ENCODE data around the gene TEX101.
"Not testable (repeated sequence)": the region's sequence is repeated elsewhere in the genome, so short reads cannot be mapped to it uniquely, and the experiment has no call there.

TEX101 gene, protein sequence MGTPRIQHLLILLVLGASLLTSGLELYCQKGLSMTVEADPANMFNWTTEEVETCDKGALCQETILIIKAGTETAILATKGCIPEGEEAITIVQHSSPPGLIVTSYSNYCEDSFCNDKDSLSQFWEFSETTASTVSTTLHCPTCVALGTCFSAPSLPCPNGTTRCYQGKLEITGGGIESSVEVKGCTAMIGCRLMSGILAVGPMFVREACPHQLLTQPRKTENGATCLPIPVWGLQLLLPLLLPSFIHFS

DNA sequence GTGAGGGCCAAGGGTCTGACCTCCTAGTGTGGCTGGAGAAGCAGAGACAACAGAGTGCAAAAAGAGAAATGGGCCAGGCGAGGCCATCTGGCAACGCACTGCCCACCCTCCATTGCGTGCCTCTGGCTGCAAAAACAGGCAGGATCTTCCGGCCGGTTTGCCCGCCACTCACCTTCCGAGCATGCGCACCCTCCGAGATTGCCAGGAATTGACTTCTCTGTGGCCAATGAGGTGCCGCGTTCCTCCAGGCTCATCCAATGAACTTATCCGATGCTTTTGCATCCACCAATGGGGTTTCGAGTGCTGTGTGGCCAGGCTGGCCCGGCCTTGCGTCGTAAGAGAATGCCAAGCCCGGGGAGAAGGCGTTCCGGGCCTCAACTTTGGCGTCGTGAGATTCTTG, at the start of gene TEX101:
Gene TEX101 (plus strand): TSS at position 337 of the 400 bp plus-strand sequence. CDS start 1,030 bp downstream, outside the sequence.
- Histone ChIP-seq H3K27me3 (no peaks in the 10 kb centered on the region), H4K20me1 (no peaks in the 10 kb centered on the region), H3K4me1 (peaks cover 17% of the 10 kb centered on the region), H3K9ac (no peak within 1 kb of the TSS), H3K27ac (no peak within 1 kb of the TSS), H3K36me3 (no peaks in the 10 kb centered on the region), H3K9me3 (peaks cover 37% of the 10 kb centered on the region), H3K4me3 (no peak within 1 kb of the TSS), H3K4me2 (no peak within 1 kb of the TSS)
- no peak for TF ChIP-seq Cebpa-rat (IDR thresholded peaks at IDR 0.05)

DNA sequence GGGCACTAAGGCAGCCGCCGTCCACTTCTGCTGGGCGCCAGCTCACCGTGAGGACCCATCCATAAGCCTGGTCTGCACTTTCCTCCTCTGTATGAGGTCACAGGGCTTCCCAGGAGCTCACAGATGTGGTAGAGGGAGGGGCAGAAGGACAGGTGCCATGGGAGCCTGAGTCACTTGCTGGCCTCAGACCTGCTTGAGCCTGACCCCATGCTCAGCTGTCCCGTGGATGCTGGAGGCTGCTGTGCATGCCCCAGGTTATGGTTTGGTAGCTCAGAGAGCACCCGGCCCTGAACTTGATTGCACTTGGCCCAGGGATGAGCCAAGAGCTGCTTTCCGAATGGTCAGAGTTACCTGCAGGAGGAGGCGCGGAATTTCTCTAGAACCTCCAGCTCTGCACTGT, 49.0 kb upstream of the TEX101 start:
- not testable (repeated sequence) for H3K36me3 ChIP-seq, H3K4me2 ChIP-seq, H3K27ac ChIP-seq, H3K9ac ChIP-seq, H3K4me1 ChIP-seq, H4K20me1 ChIP-seq, H3K27me3 ChIP-seq, H3K4me3 ChIP-seq, H3K9me3 ChIP-seq

DNA sequence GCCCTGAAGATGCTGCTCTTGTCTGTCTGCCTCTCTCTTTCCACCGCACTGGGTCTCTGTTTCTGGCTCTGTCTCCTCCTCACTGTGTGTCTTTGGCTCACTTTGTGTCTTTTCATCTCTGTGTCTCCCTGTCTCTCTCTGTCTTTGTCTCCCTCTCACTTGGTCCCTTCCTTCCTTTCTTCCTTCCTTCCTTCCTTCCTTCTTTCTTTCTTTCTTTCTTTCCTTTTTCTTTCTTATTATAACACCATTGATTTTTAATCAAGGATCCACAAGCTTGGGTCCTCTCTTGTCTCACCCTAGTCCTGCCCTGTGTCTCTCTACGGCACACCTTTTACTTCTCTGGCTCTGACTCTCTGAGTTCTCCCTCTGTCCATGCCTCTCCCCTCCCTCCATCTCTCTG, 46.9 kb upstream of the TEX101 start:
- Histone ChIP-seq H3K36me3 (no peaks in the 10 kb centered on the region), H3K9ac (no peak overlapping the region), H3K4me1 (no peaks in the 10 kb centered on the region), H3K9me3 (no peaks in the 10 kb centered on the region), H3K27ac (no peak overlapping the region), H3K27me3 (no peaks in the 10 kb centered on the region), H4K20me1 (no peaks in the 10 kb centered on the region), H3K4me3 (no peak overlapping the region), H3K4me2 (no peak overlapping the region)
- TF ChIP-seq Cebpa-rat (IDR thresholded peaks at IDR 0.05), result no peak

DNA sequence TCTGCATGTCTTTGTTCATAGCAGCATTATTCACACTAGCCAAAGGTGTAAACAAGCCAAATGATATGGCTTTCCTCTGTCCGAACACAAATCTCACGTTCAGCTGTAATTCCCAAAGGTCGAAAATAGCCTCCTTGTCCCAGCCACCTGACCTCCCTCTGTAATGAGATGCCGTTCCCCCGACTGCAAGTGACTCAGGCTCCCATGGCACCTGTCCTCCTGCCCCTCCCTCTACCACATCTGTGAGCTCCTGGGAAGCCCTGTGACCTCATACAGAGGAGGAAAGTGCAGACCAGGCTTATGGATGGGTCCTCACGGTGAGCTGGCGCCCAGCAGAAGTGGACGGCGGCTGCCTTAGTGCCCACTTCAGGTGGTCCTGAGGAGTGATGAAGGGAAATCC, 45.8 kb upstream of the TEX101 start:
- H3K4me2 ChIP-seq, H3K36me3 ChIP-seq, H3K4me3 ChIP-seq, H4K20me1 ChIP-seq, H3K4me1 ChIP-seq, H3K27ac ChIP-seq, H3K9ac ChIP-seq, H3K9me3 ChIP-seq, H3K27me3 ChIP-seq: not testable (repeated sequence)

DNA sequence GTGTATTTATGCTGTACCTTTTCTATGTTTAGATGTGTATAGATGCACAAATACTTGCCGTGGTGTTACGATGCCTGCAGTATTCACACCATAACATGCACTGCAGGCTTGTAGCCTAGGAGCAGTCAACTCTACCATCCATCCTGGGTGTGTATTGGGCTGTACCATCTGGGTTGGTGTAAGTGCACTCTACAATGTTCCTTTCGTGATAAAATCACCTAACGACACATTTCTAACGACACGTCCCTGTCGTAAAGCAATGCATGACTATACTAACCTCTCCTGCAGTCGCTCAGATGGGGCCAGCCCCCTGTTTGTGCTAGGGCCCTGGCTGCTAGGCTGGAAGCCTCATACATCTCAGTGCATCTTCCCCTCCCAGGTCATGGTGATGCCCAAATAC, 42.8 kb upstream of the TEX101 start:
- Histone ChIP-seq H3K27me3 (no peaks in the 10 kb centered on the region), H3K9ac (no peak overlapping the region), H3K9me3 (no peaks in the 10 kb centered on the region), H3K4me3 (no peak overlapping the region), H4K20me1 (no peaks in the 10 kb centered on the region), H3K36me3 (no peaks in the 10 kb centered on the region), H3K27ac (no peak overlapping the region), H3K4me1 (no peaks in the 10 kb centered on the region), H3K4me2 (no peak overlapping the region)
- TF ChIP-seq Cebpa-rat (IDR thresholded peaks at IDR 0.05), result no peak

DNA sequence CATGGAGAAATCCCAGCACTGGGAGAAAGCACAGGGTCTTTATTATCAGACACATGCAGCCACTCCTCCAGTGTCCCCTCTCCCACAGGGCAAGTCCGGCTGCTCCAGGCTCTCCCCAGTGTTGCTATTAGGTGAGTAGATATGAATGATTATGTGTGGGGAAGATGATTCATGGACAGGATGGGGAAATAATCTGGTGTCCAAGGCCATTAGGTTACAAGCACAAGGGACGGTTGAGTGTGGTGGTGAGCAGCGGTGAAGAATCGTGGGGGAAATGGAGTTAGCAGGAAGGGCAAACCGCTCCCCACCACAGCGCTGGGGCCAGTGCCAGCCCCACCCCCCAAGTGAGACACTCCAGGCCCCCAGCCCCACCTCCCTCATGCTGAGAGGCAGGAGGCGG, 42.2 kb upstream of the TEX101 start:
- Histone ChIP-seq H3K9me3 (no peaks in the 10 kb centered on the region), H4K20me1 (no peaks in the 10 kb centered on the region), H3K36me3 (no peaks in the 10 kb centered on the region), H3K27ac (no peak overlapping the region), H3K4me2 (no peak overlapping the region), H3K4me3 (no peak overlapping the region), H3K4me1 (no peaks in the 10 kb centered on the region), H3K9ac (no peak overlapping the region), H3K27me3 (no peaks in the 10 kb centered on the region)
- no peak for TF ChIP-seq Cebpa-rat (IDR thresholded peaks at IDR 0.05)

DNA sequence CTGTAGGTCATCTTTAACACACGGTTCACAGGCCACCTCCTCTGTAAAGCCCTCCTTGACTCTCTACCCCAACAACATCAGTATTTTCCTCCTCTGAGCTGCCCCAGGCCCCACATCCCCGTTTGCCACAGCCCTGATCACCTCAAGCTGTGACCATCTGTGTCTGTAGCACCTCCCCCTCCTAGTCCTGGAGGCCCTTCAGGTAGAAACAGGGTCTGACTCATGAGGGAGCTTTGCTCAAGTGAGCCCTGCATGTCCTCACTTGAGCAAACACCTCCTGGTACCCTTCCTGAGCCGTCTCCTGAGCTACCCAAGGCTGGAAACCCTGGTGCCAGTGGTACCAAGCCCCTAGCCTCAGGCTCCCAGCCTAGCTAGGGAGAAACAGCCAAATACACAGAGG, 37.1 kb upstream of the TEX101 start:
- not testable (repeated sequence) for H3K36me3 ChIP-seq, H3K9ac ChIP-seq, H3K4me1 ChIP-seq, H3K9me3 ChIP-seq, H3K4me3 ChIP-seq, H3K27ac ChIP-seq, H3K4me2 ChIP-seq, H3K27me3 ChIP-seq, H4K20me1 ChIP-seq

DNA sequence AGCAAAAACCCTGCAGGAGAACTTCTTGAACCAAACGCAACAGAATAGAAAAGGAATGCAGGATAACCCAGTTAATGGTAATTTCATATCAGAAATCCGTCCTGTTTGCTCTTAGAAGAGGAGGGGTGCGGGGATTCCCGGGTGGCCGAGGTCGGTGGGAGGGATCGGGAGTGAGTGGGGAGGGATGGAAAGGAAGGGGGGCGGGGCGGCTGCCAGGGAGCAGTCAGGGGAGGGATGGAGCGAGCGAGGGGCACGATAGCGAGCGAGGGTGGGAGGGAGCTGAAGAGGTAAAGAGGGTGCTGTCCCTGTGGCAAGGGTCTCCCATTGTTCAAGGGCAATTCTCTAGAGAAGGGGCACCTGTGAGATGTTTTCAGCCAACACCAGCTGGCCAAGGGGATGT, 34.7 kb upstream of the TEX101 start:
- no peak overlapping the region for H3K27ac ChIP-seq

DNA sequence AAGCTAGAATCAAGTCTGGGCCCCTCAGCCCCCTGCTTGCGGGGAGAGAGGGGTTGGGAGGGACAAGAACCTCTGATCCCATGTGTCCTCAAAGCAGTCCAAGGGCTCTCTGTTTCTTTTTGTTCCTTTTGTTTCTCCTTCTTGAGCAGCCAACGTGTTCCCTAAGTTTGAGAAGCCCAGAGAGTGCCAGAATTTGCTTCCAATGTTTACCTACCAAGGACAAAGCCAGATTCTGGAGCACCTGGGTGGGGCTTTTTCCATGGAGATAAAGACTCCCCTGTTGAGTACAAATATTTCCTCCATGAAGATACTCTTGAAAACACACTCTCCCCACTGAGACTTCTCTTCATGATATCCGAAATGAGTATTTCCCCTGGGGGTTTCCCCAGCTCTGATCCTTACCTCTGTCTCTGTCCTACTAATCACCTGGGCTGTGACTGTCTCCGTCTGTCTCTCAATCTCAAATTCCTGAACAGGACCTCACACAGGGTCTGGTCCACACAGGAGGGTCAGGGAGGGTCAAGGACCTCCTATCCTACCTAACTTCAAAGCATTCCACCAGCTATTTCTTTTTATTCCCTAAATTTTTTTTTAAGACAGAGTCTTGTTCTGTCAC, 33.8 kb upstream of the TEX101 start:
- Histone ChIP-seq H3K27me3 (no peaks in the 10 kb centered on the region), H3K9me3 (peaks cover 7% of the 10 kb centered on the region; the same call in 1 of the 2 replicates), H3K9ac (no peak overlapping the region), H3K4me1 (0 out of 2 replicates have a peak, but pooled peaks cover 4% of the 10 kb centered on the region), H3K4me3 (no peak overlapping the region), H3K36me3 (no peaks in the 10 kb centered on the region), H3K4me2 (no peak overlapping the region), H3K27ac (no peak overlapping the region), H4K20me1 (no peaks in the 10 kb centered on the region)
- no peak for TF ChIP-seq Cebpa-rat (IDR thresholded peaks at IDR 0.05)

More for the DNA sequence above, 34.7 kb upstream of the TEX101 start:
- Histone ChIP-seq H3K4me3 (no peak overlapping the region), H3K9ac (no peak overlapping the region), H3K4me1 (0 out of 2 replicates have a peak, but pooled peaks cover under 1% of the 10 kb centered on the region), H3K36me3 (no peaks in the 10 kb centered on the region), H4K20me1 (no peaks in the 10 kb centered on the region), H3K9me3 (no peaks in the 10 kb centered on the region), H3K27me3 (no peaks in the 10 kb centered on the region), H3K4me2 (no peak overlapping the region)
- no peak for TF ChIP-seq Cebpa-rat (IDR thresholded peaks at IDR 0.05)

DNA sequence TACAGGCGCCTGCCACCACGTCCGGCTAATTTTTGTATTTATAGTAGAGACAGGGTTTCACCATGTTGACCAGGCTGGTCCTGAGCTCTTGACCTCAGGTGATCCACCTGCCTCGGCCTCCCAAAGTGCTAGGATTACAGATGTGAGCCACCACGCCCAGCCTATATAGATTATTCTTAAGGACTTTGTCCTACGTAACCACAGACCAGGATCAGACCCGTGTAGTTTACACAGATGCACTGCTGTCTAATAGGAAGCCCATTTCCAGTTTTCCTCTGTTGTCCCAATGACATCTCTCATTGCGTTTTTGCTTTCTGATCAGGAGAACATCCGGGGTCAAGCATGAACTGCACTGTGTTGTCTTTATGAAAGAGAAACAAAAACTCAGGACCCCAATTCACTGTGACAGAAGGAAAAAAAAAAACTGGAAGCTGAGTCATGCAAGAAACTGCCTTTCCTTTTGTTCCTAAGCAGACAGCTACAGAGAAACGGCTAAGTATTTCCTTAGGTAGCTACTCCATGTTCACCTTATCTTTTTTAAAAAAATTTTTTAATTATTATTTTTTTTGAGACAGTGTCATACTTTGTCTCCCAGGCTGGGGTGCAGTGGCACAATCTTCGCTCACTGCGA, 32.0 kb upstream of the TEX101 start:
- H3K27me3 ChIP-seq, H3K9ac ChIP-seq, H3K4me3 ChIP-seq, H3K36me3 ChIP-seq, H4K20me1 ChIP-seq, H3K27ac ChIP-seq, H3K4me2 ChIP-seq: not testable (repeated sequence)
- H3K4me1 ChIP-seq, result peaks cover 11% of the 10 kb centered on the region
- H3K9me3 ChIP-seq, result peaks cover 13% of the 10 kb centered on the region; the same call in 1 of the 2 replicates

DNA sequence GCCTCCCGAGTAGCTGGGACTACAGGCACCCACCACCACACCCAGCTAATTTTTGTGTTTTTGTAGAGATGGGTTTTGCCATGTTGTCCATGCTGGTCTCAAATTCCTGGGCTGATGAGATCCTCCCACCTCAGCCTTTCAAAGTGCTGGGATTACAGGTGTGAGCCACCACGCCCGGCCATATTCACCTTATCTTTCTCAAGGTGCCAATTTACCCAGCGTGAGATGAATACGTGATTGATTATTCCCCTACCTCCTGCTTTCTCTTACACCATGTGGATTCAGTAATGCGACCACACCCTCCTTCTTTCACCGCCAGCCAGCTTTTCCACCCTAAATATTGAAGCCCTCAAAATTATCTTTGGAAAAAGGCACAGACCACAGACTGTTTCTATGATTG, 31.4 kb upstream of the TEX101 start:
- peaks cover 13% of the 10 kb centered on the region; the same call in 1 of the 2 replicates for H3K9me3 ChIP-seq
- not testable (repeated sequence) for H3K9ac ChIP-seq, H3K36me3 ChIP-seq, H3K4me3 ChIP-seq, H3K27ac ChIP-seq, H4K20me1 ChIP-seq, H3K4me2 ChIP-seq, H3K27me3 ChIP-seq
- H3K4me1 ChIP-seq, result peaks cover 11% of the 10 kb centered on the region

DNA sequence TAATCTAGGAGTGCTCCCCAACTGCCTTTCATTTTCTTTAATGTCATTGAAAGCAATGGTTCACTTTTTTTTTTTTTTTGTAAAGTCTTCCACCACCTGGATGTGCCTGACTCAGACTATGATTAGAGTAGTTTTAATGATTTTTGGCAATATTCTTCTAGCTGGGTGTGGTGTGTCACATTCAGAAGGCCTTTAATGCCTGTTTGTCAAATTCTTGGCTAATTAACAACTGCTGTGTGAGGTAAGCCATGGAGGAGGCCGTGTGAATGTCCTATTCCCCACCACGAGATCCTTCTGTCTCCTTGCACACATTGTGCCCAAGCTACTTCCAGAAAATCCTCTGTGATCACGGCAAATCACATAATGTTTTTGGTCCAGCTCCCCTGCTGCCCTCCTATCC, 30.9 kb upstream of the TEX101 start:
- not testable (repeated sequence) for H3K27ac ChIP-seq, H4K20me1 ChIP-seq, H3K9ac ChIP-seq, H3K27me3 ChIP-seq, H3K36me3 ChIP-seq, H3K4me3 ChIP-seq, H3K4me2 ChIP-seq
- Histone ChIP-seq H3K4me1 (peaks cover 11% of the 10 kb centered on the region), H3K9me3 (peaks cover 13% of the 10 kb centered on the region; the same call in 1 of the 2 replicates)

DNA sequence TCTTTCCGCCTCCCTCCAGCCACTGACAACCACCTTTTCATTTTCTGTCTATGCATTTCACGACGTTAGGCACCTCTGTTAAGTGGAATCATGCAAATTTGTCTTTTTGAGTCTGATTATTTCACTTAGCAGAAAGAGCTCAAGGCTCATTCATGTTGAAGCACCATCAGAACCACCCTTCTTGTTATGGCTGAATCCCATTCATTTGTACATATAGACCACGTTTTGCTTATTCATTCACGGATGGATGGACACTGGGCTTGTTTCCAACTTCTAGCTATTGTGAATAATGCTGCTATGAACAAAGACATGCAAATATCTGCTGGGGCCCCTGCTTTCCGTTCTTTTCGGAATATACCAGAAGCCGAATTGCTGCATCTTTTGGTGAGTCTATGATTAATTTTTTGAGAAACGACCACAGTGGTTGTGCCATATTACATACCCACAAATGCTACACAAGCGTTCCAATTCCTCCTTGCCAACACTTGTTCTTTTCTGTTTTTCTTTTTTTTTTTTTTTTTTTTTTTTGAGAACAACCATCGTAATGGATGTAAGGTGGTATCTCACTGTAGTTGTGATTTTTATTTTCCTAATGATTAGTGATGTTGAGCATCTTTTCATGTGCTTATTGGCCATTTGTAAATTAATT, 23.7 kb upstream of the TEX101 start:
- H3K27ac ChIP-seq, H3K27me3 ChIP-seq, H4K20me1 ChIP-seq, H3K4me3 ChIP-seq, H3K9me3 ChIP-seq, H3K9ac ChIP-seq, H3K36me3 ChIP-seq: not testable (repeated sequence)
- Histone ChIP-seq H3K4me1 (peaks cover 23% of the 10 kb centered on the region), H3K4me2 (peak overlapping the region; percentile 24; the same call in 1 of the 2 replicates)

DNA sequence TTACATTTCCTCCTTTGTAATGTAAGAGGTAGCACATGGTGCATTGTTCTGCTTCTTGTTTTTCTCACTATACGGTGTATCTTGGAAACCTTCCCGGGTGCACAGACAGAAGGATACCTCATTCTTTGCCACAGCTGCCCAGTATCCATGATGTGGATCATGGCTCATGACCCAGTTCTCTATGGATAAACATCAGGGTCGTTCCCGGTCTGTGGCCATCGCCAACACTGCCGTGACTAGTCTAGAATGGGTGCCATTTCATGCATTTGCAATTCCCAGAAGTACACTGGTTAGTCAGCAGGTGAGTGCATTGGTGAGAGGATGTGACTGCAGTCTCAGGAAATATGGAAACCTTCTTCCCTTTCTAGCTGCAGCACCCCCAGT, 23.1 kb upstream of the TEX101 start:
- H3K27me3 ChIP-seq, H4K20me1 ChIP-seq, H3K36me3 ChIP-seq, H3K9ac ChIP-seq, H3K27ac ChIP-seq, H3K9me3 ChIP-seq, H3K4me3 ChIP-seq: not testable (repeated sequence)
- Histone ChIP-seq H3K4me1 (peaks cover 21% of the 10 kb centered on the region), H3K4me2 (peak overlapping the region; percentile 24; the same call in 1 of the 2 replicates)
